ENCODE results near the gene PTGES2.

The PTGES2 gene

GRCh38 chr9:128108269-128109049 is 19.1 kb downstream of the PTGES2 start:
- H3K4me3 ChIP-seq (ENCODE audit: insufficient read depth, low read depth, low read length, poor library complexity, severe bottlenecking) = no peak overlapping the region
- peaks cover 2% of the 10 kb centered on the region for H3K4me1 ChIP-seq (ENCODE audit: control insufficient read depth, insufficient read depth, low read length, poor library complexity, severe bottlenecking)
- no peaks in the 10 kb centered on the region for H3K9me3 ChIP-seq (ENCODE audit: control insufficient read depth, low read length)
- H3K27me3 ChIP-seq (replicated peaks; ENCODE audit: control insufficient read depth, insufficient read depth, low read length, poor library complexity, severe bottlenecking) = no peaks in the 10 kb centered on the region
- no peak for DNase-seq
- peaks cover 53% of the 10 kb centered on the region for H3K36me3 ChIP-seq (ENCODE audit: control insufficient read depth, insufficient read depth, low read length)
- H3K27ac ChIP-seq (ENCODE audit: insufficient read depth, low read length, poor library complexity, severe bottlenecking) = no peak overlapping the region

- H3K36me3 ChIP-seq (ENCODE audit: control insufficient read depth, insufficient read depth, low read length) = peaks cover 56% of the 10 kb centered on the region
- peaks cover 6% of the 10 kb centered on the region for H3K4me1 ChIP-seq (ENCODE audit: control insufficient read depth, insufficient read depth, low read length, poor library complexity, severe bottlenecking)
- H3K9me3 ChIP-seq (ENCODE audit: control insufficient read depth, low read length) = no peaks in the 10 kb centered on the region
- H3K4me3 ChIP-seq (ENCODE audit: insufficient read depth, low read depth, low read length, poor library complexity, severe bottlenecking) = no peak overlapping the region
- DNase-seq = no peak
- H3K27ac ChIP-seq (ENCODE audit: insufficient read depth, low read length, poor library complexity, severe bottlenecking) = no peak overlapping the region
- H3K27me3 ChIP-seq (replicated peaks; ENCODE audit: control insufficient read depth, insufficient read depth, low read length, poor library complexity, severe bottlenecking) = no peaks in the 10 kb centered on the region
Measured at GRCh38 chr9:128107468-128108268, 19.9 kb downstream of the PTGES2 start.

- no peaks in the 10 kb centered on the region for H3K9me3 ChIP-seq (ENCODE audit: control insufficient read depth, low read length)
- no peak for DNase-seq
- H3K4me1 ChIP-seq (ENCODE audit: control insufficient read depth, insufficient read depth, low read length, poor library complexity, severe bottlenecking) = peaks cover 6% of the 10 kb centered on the region
- no peaks in the 10 kb centered on the region for H3K27me3 ChIP-seq (replicated peaks; ENCODE audit: control insufficient read depth, insufficient read depth, low read length, poor library complexity, severe bottlenecking)
- H3K36me3 ChIP-seq (ENCODE audit: control insufficient read depth, insufficient read depth, low read length) = peaks cover 63% of the 10 kb centered on the region
- no peak overlapping the region for H3K27ac ChIP-seq (ENCODE audit: insufficient read depth, low read length, poor library complexity, severe bottlenecking)
- no peak overlapping the region for H3K4me3 ChIP-seq (ENCODE audit: insufficient read depth, low read depth, low read length, poor library complexity, severe bottlenecking)
Measured at GRCh38 chr9:128106940-128107467, 20.5 kb downstream of the PTGES2 start.

- Histone ChIP-seq H3K4me3 (ENCODE audit: insufficient read depth, low read depth, low read length, poor library complexity, severe bottlenecking) (no peak overlapping the region), H3K27me3 (replicated peaks; ENCODE audit: control insufficient read depth, insufficient read depth, low read length, poor library complexity, severe bottlenecking) (no peaks in the 10 kb centered on the region), H3K4me1 (ENCODE audit: control insufficient read depth, insufficient read depth, low read length, poor library complexity, severe bottlenecking) (peaks cover 6% of the 10 kb centered on the region), H3K9me3 (ENCODE audit: control insufficient read depth, low read length) (no peaks in the 10 kb centered on the region), H3K36me3 (ENCODE audit: control insufficient read depth, insufficient read depth, low read length) (peaks cover 67% of the 10 kb centered on the region), H3K27ac (ENCODE audit: insufficient read depth, low read length, poor library complexity, severe bottlenecking) (no peak overlapping the region)
- DNase-seq = no peak
Measured at GRCh38 chr9:128106181-128106939, 21.2 kb downstream of the PTGES2 start.

- Histone ChIP-seq H3K27ac (ENCODE audit: insufficient read depth, low read length, poor library complexity, severe bottlenecking) (no peak overlapping the region), H3K4me3 (ENCODE audit: insufficient read depth, low read depth, low read length, poor library complexity, severe bottlenecking) (no peak overlapping the region), H3K36me3 (ENCODE audit: control insufficient read depth, insufficient read depth, low read length) (peaks cover 72% of the 10 kb centered on the region), H3K9me3 (ENCODE audit: control insufficient read depth, low read length) (no peaks in the 10 kb centered on the region), H3K27me3 (replicated peaks; ENCODE audit: control insufficient read depth, insufficient read depth, low read length, poor library complexity, severe bottlenecking) (no peaks in the 10 kb centered on the region), H3K4me1 (ENCODE audit: control insufficient read depth, insufficient read depth, low read length, poor library complexity, severe bottlenecking) (peaks cover 6% of the 10 kb centered on the region)
- DNase-seq = no peak
Measured at GRCh38 chr9:128105538-128106175, 21.9 kb downstream of the PTGES2 start.

- Histone ChIP-seq H3K4me3 (ENCODE audit: insufficient read depth, low read depth, low read length, poor library complexity, severe bottlenecking) (no peak overlapping the region), H3K9me3 (ENCODE audit: control insufficient read depth, low read length) (no peaks in the 10 kb centered on the region), H3K27me3 (replicated peaks; ENCODE audit: control insufficient read depth, insufficient read depth, low read length, poor library complexity, severe bottlenecking) (no peaks in the 10 kb centered on the region), H3K4me1 (ENCODE audit: control insufficient read depth, insufficient read depth, low read length, poor library complexity, severe bottlenecking) (peaks cover 12% of the 10 kb centered on the region), H3K36me3 (ENCODE audit: control insufficient read depth, insufficient read depth, low read length) (peaks cover 72% of the 10 kb centered on the region), H3K27ac (ENCODE audit: insufficient read depth, low read length, poor library complexity, severe bottlenecking) (no peak overlapping the region)
- DNase-seq = no peak
Measured at GRCh38 chr9:128104171-128104618, 23.3 kb downstream of the PTGES2 start.

GRCh38 chr9:128103589-128103962 is 24.0 kb downstream of the PTGES2 start:
- H3K27me3 ChIP-seq (replicated peaks; ENCODE audit: control insufficient read depth, insufficient read depth, low read length, poor library complexity, severe bottlenecking) = no peaks in the 10 kb centered on the region
- DNase-seq = no peak
- no peaks in the 10 kb centered on the region for H3K9me3 ChIP-seq (ENCODE audit: control insufficient read depth, low read length)
- H3K27ac ChIP-seq (ENCODE audit: insufficient read depth, low read length, poor library complexity, severe bottlenecking) = no peak overlapping the region
- no peak overlapping the region for H3K4me3 ChIP-seq (ENCODE audit: insufficient read depth, low read depth, low read length, poor library complexity, severe bottlenecking)
- H3K36me3 ChIP-seq (ENCODE audit: control insufficient read depth, insufficient read depth, low read length) = peaks cover 65% of the 10 kb centered on the region
- H3K4me1 ChIP-seq (ENCODE audit: control insufficient read depth, insufficient read depth, low read length, poor library complexity, severe bottlenecking) = peaks cover 19% of the 10 kb centered on the region

- no peaks in the 10 kb centered on the region for H3K9me3 ChIP-seq (ENCODE audit: control insufficient read depth, low read length)
- H3K4me3 ChIP-seq (ENCODE audit: insufficient read depth, low read depth, low read length, poor library complexity, severe bottlenecking) = no peak overlapping the region
- H3K27ac ChIP-seq (ENCODE audit: insufficient read depth, low read length, poor library complexity, severe bottlenecking) = no peak overlapping the region
- no peaks in the 10 kb centered on the region for H3K27me3 ChIP-seq (replicated peaks; ENCODE audit: control insufficient read depth, insufficient read depth, low read length, poor library complexity, severe bottlenecking)
- DNase-seq = no peak
- H3K4me1 ChIP-seq (ENCODE audit: control insufficient read depth, insufficient read depth, low read length, poor library complexity, severe bottlenecking) = peaks cover 24% of the 10 kb centered on the region
- peaks cover 60% of the 10 kb centered on the region for H3K36me3 ChIP-seq (ENCODE audit: control insufficient read depth, insufficient read depth, low read length)
Measured at GRCh38 chr9:128102861-128103588, 24.5 kb downstream of the PTGES2 start.

- no peak for DNase-seq
- peaks cover 52% of the 10 kb centered on the region for H3K36me3 ChIP-seq (ENCODE audit: control insufficient read depth, insufficient read depth, low read length)
- H3K4me1 ChIP-seq (ENCODE audit: control insufficient read depth, insufficient read depth, low read length, poor library complexity, severe bottlenecking) = peaks cover 32% of the 10 kb centered on the region
Measured at GRCh38 chr9:128102196-128102595, 25.3 kb downstream of the PTGES2 start.

More at GRCh38 chr9:128102196-128102595, 25.3 kb downstream of the PTGES2 start:
- Histone ChIP-seq H3K9me3 (ENCODE audit: control insufficient read depth, low read length) (no peaks in the 10 kb centered on the region), H3K27ac (ENCODE audit: insufficient read depth, low read length, poor library complexity, severe bottlenecking) (no peak overlapping the region), H3K4me3 (ENCODE audit: insufficient read depth, low read depth, low read length, poor library complexity, severe bottlenecking) (no peak overlapping the region), H3K27me3 (replicated peaks; ENCODE audit: control insufficient read depth, insufficient read depth, low read length, poor library complexity, severe bottlenecking) (no peaks in the 10 kb centered on the region)
